Effector memory CD4-positive, alpha-beta T cell (primary cell): ENCODE data around the gene ARL8B.
"Not testable (repeated sequence)": the region's sequence is repeated elsewhere in the genome, so short reads cannot be mapped to it uniquely, and the experiment has no call there.

Experiments
- DNase-seq, 3 donors: peaks; one replicate each; pipeline ENCODE4 v3.0.0-alpha.2; 2020
- H3K27ac ChIP-seq: 2 replicates; pipeline ENCODE4 v1.7.0; 2013; ENCODE audit warnings: mild to moderate bottlenecking, low read length, moderate library complexity; ENCODE audit not compliant: insufficient read depth, poor library complexity, severe bottlenecking
- H3K27me3 ChIP-seq: replicated peaks from 2 replicates; pipeline ENCODE4 v1.7.0; 2013; ENCODE audit warnings: mild to moderate bottlenecking, low read length; ENCODE audit not compliant: insufficient read depth, control insufficient read depth, poor library complexity, severe bottlenecking
- H3K36me3 ChIP-seq: 2 replicates; pipeline ENCODE4 v1.7.0; 2013; ENCODE audit warnings: mild to moderate bottlenecking, low read length, moderate library complexity; ENCODE audit not compliant: control insufficient read depth, insufficient read depth
- H3K4me1 ChIP-seq: 2 replicates; pipeline ENCODE4 v1.7.0; 2013; ENCODE audit warnings: low read length, mild to moderate bottlenecking; ENCODE audit not compliant: control insufficient read depth, insufficient read depth, poor library complexity, severe bottlenecking
- H3K4me3 ChIP-seq: 2 replicates; pipeline ENCODE4 v1.7.0; 2013; ENCODE audit warnings: low read length, low read depth, mild to moderate bottlenecking; ENCODE audit not compliant: insufficient read depth, poor library complexity, severe bottlenecking
- H3K9me3 ChIP-seq: 2 replicates; pipeline ENCODE4 v1.7.0; 2013; ENCODE audit warnings: mild to moderate bottlenecking, low read length, moderate library complexity; ENCODE audit not compliant: control insufficient read depth

Gene ARL8B

DNA sequence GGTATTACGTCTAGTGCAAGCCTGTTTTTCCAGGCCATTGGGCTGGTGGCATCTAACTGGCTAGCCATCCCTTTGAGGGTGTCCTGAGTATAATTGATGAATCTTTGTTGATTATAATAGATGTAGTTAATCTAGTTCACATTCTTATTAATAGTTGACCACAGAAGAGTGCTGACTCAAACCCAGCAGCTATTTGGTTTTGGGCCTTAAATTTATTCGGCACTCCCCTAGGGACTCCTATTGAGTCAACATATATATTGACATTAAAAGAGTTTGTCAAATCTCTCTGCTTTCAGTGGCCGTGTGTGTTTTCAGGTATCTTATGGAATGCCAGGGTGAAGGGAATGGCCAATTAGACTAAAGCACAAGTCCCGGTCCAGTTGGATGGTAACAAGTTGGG is 19.7 kb downstream of the ARL8B start:
- Histone ChIP-seq H3K4me1 (peaks cover 2% of the 10 kb centered on the region), H3K27ac (no peak overlapping the region), H3K27me3 (no peaks in the 10 kb centered on the region), H3K4me3 (no peak overlapping the region), H3K9me3 (no peaks in the 10 kb centered on the region), H3K36me3 (peaks cover 9% of the 10 kb centered on the region)
- no peak for DNase-seq

GRCh38 chr3:5143464-5143863 is 21.4 kb downstream of the ARL8B start:
- no peaks in the 10 kb centered on the region for H3K4me1 ChIP-seq
- no peak for DNase-seq
- H3K27ac ChIP-seq: no peak overlapping the region
- peaks cover 9% of the 10 kb centered on the region for H3K36me3 ChIP-seq
- no peak overlapping the region for H3K4me3 ChIP-seq
- no peaks in the 10 kb centered on the region for H3K9me3 ChIP-seq
- H3K27me3 ChIP-seq: no peaks in the 10 kb centered on the region

DNA sequence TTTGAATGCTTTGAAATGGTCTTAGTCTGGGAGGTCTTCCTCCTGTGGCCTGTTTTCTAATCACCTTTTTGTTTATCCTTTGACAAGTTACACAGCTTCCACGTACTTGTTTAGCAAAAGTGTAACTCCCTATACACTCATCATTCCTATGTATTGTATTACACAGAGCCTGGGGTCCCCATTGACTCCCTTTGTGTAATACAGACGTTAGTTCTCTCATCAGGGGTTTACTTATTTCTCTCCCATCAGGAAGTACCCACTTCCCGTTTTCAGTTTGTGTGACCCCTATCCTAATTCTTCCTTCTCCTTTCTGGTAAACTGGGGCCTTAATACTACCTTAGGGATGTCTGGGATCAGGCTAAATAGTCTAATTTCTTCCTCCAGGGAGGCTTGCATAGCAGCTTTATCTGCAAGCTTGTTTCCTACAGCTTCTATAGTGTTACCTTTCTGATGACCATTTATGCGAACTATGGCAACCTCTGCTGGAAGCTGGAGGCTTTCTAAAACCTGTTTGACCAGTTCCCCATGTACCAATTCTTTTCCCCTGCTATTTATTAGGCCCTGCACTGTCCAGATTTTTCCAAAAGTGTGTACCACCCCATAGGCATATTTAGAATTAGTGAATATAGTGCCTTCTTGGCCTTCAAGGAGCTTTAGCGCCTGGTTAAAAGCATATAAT is 22.4 kb downstream of the ARL8B start:
- Histone ChIP-seq H3K4me3 (no peak overlapping the region), H3K36me3 (peaks cover 9% of the 10 kb centered on the region), H3K27ac (no peak overlapping the region), H3K9me3 (no peaks in the 10 kb centered on the region), H3K27me3 (no peaks in the 10 kb centered on the region), H3K4me1 (peaks cover 5% of the 10 kb centered on the region)
- DNase-seq: no peak

GRCh38 chr3:5145120-5145519 is 23.0 kb downstream of the ARL8B start:
- Histone ChIP-seq H3K36me3 (peaks cover 9% of the 10 kb centered on the region), H3K9me3 (no peaks in the 10 kb centered on the region), H3K27me3 (no peaks in the 10 kb centered on the region), H3K4me3 (no peak overlapping the region), H3K4me1 (peaks cover 6% of the 10 kb centered on the region), H3K27ac (no peak overlapping the region)
- no peak for DNase-seq

- H3K4me3 ChIP-seq, DNase-seq, H3K9me3 ChIP-seq, H3K36me3 ChIP-seq, H3K27ac ChIP-seq, H3K4me1 ChIP-seq, H3K27me3 ChIP-seq: not testable (repeated sequence)
Observed at GRCh38 chr3:5147152-5147551, 25.1 kb downstream of the ARL8B start.

DNA sequence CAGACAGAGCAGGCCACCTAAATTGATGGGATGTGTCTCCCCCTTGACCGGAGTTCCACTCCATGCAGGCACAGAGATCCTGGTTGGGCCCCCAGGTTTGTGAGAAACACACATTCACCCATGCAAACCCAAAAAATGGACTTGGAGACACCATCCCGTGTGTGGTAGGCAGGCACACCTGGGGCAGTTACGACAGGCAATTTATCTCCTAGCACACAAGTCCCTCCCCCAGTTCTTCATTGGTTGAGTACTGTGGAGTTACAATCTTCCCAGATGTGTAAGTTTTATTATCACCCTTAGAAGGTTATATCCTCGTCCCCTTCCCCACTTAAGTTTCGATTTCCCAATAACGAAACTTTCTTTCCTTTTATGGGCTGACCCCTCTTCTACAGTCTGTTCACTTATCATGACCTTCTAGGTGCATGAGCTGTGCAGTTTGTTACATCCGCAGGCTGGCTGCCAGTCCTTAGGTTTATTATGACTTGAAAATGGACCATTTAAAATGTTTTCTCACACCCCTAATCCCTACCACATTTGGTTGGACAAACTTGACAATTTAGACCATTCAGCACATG is 27.3 kb downstream of the ARL8B start:
- DNase-seq: no peak
- H3K9me3 ChIP-seq: no peaks in the 10 kb centered on the region
- H3K27ac ChIP-seq: no peak overlapping the region
- no peak overlapping the region for H3K4me3 ChIP-seq
- H3K36me3 ChIP-seq: peaks cover 9% of the 10 kb centered on the region
- peaks cover 12% of the 10 kb centered on the region for H3K4me1 ChIP-seq
- H3K27me3 ChIP-seq: no peaks in the 10 kb centered on the region

- DNase-seq: no peak
- Histone ChIP-seq H3K4me1 (peaks cover 12% of the 10 kb centered on the region), H3K27ac (no peak overlapping the region), H3K9me3 (no peaks in the 10 kb centered on the region), H3K27me3 (no peaks in the 10 kb centered on the region), H3K36me3 (peaks cover 2% of the 10 kb centered on the region), H3K4me3 (no peak overlapping the region)
Observed at GRCh38 chr3:5151586-5151985, 29.5 kb downstream of the ARL8B start.

GRCh38 chr3:5153074-5153473 is 31.0 kb downstream of the ARL8B start:
- no peak overlapping the region for H3K4me3 ChIP-seq
- H3K9me3 ChIP-seq: no peaks in the 10 kb centered on the region
- H3K36me3 ChIP-seq: no peaks in the 10 kb centered on the region

GRCh38 chr3:5155241-5155640 is 33.1 kb downstream of the ARL8B start:
- no peak overlapping the region for H3K27ac ChIP-seq
- no peak for DNase-seq
- peaks cover 8% of the 10 kb centered on the region for H3K4me1 ChIP-seq
- H3K36me3 ChIP-seq: no peaks in the 10 kb centered on the region
- no peaks in the 10 kb centered on the region for H3K27me3 ChIP-seq
- H3K4me3 ChIP-seq: no peak overlapping the region
- no peaks in the 10 kb centered on the region for H3K9me3 ChIP-seq

More at GRCh38 chr3:5153074-5153473, 31.0 kb downstream of the ARL8B start:
- H3K27ac ChIP-seq: no peak overlapping the region
- DNase-seq: no peak
- H3K4me1 ChIP-seq: peaks cover 12% of the 10 kb centered on the region
- H3K27me3 ChIP-seq: no peaks in the 10 kb centered on the region

GRCh38 chr3:5160321-5160720 is 38.2 kb downstream of the ARL8B start:
- no peaks in the 10 kb centered on the region for H3K36me3 ChIP-seq
- no peak for DNase-seq
- no peak overlapping the region for H3K27ac ChIP-seq
- peaks cover 3% of the 10 kb centered on the region for H3K4me1 ChIP-seq
- H3K4me3 ChIP-seq: no peak overlapping the region
- no peaks in the 10 kb centered on the region for H3K27me3 ChIP-seq
- H3K9me3 ChIP-seq: no peaks in the 10 kb centered on the region
